HG02798 (cell line): Measurements from ENCODE around the gene KDM7A.

ENCODE experiments used
- ATAC-seq: cut with Tn5 transposase; IDR thresholded peaks from one replicate; pipeline ENCODE4 v1.9.1; 2021; ENCODE audit warnings: mild to moderate bottlenecking; ENCODE audit not compliant: unreplicated experiment, poor library complexity

The KDM7A gene

GRCh38 chr7:140039896-140040295, 136.9 kb downstream of the KDM7A start:
- no peak for ATAC-seq

GRCh38 chr7:140039066-140039465, 137.7 kb downstream of the KDM7A start:
- ATAC-seq, result no peak

GRCh38 chr7:140036224-140036962, 140.4 kb downstream of the KDM7A start:
- ATAC-seq, result no peak

GRCh38 chr7:140035400-140036223, 141.2 kb downstream of the KDM7A start:
- no peak for ATAC-seq
